HG03066 (cell line): ENCODE measurements around the gene EPHA2.

Source experiments
- ATAC-seq: cut with Tn5 transposase; IDR thresholded peaks from one replicate; pipeline ENCODE4 v1.9.1; 2021; ENCODE audit warnings: low read depth; ENCODE audit not compliant: unreplicated experiment

The EPHA2 gene

DNA sequence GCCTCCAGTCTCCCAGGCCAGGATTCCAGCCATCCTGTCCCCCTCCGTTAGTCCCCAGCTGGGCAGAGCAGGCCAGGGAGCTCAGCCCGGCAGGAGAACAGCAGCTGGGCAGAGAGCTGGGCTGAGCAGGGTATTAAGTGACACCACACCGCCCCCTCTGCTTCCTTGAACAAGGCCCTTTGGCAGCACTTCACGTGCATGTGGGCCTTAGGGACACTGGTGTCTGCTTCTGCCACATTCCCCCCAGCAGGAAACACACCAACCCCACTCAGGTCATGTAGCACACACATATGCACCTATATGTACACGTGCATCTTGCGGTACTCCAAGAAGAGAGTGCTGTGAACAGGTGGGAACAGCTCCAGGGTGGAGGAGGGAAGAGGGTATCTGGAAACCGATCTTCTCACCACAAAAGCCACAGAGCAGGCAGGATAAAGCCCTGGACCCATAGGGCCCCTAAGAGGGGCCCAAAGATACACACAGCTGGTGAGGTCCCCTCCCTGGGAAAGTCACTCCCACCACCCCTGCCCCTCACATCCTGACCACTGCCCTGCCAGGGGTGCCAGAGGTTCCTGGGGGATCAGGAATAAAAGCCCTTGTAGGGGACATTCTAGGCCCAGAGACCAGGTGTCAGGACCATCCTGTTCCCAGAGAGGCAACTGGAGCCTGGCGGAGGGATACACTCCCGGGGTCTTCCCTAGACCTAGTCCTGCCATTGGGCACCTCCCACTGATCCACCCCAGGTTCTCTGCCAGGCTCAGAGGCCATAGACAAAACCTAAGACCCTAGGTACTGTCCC is 4.5 kb downstream of the EPHA2 start:
- no peak for ATAC-seq

GRCh38 chr1:16150508-16150907 is 5.4 kb downstream of the EPHA2 start:
- ATAC-seq: no peak

- no peak for ATAC-seq
These were observed 6.0 kb downstream of the EPHA2 start for GRCh38 chr1:16149702-16150488.

DNA sequence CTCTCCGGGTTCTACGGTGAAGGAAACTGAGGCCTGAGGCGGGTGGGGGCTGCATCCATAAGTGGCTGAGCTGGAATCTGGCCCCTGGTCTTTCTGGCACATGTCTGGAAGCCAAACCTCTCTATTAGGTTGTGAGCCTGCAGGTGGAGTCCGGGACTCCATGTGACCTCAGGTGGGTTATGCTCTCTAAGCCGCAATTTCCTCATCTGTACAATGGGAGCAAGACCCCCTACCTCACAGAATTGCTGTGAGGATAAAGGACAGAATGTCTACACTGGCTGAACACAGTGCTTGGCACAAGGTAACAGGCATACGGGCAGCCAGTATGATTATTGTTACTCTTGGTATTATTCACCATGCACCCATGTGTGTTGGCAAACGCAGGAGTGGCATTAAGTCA is 6.7 kb downstream of the EPHA2 start:
- no peak for ATAC-seq

DNA sequence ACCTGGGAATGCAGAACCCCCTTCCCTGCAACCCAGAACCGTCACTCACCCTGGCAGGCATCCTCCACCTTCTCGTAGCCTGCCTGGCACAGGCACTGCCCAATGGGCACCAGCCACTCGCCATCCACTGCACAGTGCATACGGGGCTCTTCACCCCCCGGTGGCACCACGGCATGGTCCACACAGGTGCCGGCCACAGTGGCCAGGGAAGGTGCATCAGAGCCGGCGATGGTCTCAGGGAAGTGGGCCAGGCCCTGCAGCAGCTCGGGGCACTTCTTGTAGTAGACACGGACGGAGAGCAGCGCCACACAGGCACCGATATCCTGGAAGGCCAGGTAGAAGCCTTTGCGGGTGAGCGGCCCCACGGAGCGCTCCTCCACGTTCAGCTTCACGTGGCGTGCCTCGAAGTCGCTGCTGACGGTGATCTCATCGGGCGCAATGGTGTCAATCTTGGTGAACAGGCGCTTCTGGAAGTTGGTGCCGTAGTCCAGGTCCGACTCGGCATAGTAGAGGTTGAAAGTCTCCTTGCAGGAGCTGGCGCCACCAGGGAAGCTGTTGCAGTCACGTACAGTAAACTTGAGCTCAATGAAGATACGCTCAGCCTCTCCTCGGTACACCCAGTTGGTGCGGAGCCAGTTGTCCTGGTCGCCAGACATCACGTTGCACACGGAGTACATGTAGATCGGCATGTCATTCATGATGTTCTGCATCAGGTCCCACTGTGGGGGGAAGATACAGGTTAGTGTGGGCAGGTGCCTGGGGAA is 7.4 kb downstream of the EPHA2 start:
- ATAC-seq: no peak

GRCh38 chr1:16147156-16147926 is 8.5 kb downstream of the EPHA2 start:
- no peak for ATAC-seq

GRCh38 chr1:16146279-16147155 is 9.4 kb downstream of the EPHA2 start:
- ATAC-seq: no peak

- no peak for ATAC-seq
These were observed 10.1 kb downstream of the EPHA2 start for GRCh38 chr1:16145662-16146278.

DNA sequence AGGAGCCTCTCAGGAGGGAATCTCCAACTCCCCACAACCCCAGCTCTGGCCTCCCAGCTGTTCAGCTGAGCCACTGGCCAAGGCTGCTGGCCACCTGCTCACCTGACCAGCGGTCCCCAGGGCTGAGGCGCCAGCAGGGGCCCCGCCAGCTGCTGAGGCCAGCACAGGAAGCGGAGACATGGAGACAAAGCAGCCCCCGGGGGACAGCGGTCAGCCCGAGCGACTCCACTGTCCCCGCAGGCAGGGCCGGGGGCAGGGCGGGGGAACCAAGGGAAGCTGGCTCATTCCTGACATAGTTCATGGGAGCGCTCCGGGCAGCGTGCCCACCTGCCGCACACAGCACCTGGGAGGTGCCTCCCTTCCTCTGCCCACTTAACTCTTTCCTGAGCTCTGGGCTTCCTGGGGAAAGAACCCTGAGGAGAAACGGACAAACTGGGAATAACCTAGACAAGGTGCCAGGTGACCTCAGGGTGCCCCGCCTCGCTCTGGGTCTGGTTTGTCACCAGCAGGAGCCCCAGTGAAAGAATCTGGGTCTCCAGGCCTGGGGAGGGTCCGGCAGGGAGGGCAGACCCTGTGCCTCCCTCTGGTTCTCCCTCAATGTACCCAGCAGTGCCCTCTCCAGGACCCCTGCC is 10.7 kb downstream of the EPHA2 start:
- no peak for ATAC-seq

- no peak for ATAC-seq
These were observed 11.4 kb downstream of the EPHA2 start for GRCh38 chr1:16144325-16145029.

- ATAC-seq: no peak
These were observed 12.1 kb downstream of the EPHA2 start for GRCh38 chr1:16143566-16144324.

GRCh38 chr1:16143005-16143565 is 12.8 kb downstream of the EPHA2 start:
- no peak for ATAC-seq

- ATAC-seq: no peak
These were observed 13.4 kb downstream of the EPHA2 start for GRCh38 chr1:16142383-16142995.

DNA sequence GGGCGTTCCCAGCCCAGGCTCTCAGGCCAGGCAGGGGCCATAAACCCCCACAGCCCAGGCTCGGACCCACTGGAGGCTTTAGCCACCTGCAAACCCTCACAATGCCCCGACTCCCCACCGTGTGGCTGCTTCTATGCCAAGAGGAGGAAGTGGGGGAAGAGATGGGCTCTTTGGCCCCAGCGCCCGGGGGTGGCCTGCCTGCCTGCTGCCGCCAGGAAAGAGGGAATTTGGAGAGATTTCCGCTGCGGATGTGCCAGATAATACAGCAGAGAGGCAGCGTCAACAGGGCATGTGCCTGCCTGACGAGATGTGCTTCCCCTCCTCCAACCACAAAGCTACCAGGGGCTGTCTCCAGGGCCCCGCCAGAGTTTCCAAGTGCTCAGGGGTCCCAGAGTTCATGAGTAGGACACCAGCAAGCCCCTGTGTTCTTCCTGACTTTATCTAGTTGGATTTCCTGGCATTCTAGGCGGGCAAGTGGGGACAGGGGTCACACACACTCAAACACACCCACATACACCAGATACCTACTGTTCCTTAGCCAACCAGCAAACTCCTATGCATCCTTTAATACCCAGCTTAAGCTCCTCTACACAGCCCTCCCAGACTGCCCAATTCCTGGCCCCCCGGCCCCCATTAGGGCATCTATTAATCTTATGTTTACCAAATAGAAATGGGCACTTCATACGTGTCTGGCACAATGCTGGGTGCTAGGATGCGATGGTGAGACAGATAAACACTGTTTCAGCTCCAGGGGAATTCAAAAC is 14.1 kb downstream of the EPHA2 start:
- ATAC-seq: no peak

DNA sequence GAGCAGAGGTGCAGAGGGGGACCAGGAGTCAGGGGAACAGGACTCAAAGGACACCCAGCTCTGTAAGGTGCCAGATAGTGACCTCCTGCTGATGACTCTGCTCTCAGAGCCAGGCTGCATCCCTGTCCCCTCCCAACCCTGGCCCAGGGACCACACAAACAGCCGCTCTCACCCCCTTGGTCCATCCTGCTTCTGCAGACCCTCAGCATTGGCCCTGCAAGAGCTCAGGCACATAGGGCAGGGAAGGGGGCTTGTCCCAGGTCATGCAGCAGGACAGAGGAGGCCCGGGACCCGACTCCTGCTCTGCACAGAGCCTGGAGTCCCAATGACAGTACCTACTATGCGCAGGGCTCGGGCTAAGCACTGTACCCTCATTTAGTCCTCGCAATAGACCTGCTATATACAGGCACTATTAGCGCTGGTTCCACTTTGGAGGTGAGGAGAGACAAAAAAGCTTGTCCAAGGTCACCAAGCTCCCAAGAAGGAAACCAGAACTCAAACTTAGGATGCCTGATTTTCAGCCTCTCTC is 15.7 kb downstream of the EPHA2 start:
- no peak for ATAC-seq
